22Rv1 (cell line): ENCODE results near the gene VENTX.

ENCODE experiments used
- CTCF ChIP-seq: fragments of 450-650 bp; IDR thresholded peaks from 2 replicates; pipeline ENCODE4 v1.5.1; 2017; ENCODE audit warnings: mild to moderate bottlenecking
- ZFX ChIP-seq: fragments of 450-650 bp; IDR thresholded peaks from 2 replicates; pipeline ENCODE4 v1.6.1; 2017; ENCODE audit warnings: antibody characterized with exemption, borderline replicate concordance

GRCh38 chr10:133209641-133210040 lies 28.0 kb upstream of the VENTX start:
- TF ChIP-seq CTCF (no peak), ZFX (no peak)
